Activated naive CD8-positive, alpha-beta T cell (primary cell): ENCODE results near the gene TEAD1.
A peak's percentile ranks its signal among the peaks of the same experiment; 100 is the strongest.

Experiments
- H3K27ac Mint-ChIP-seq: one replicate; pipeline ENCODE4 v1.8.0; 2021; ENCODE audit warnings: mixed read lengths
- H3K27me3 Mint-ChIP-seq: one replicate; pipeline ENCODE4 v1.8.0; 2021; ENCODE audit warnings: mixed read lengths
- H3K36me3 Mint-ChIP-seq: one replicate; pipeline ENCODE4 v1.8.0; 2021; ENCODE audit warnings: mixed read lengths
- H3K4me1 Mint-ChIP-seq: one replicate; pipeline ENCODE4 v1.8.0; 2021; ENCODE audit warnings: low read depth, mixed read lengths
- H3K4me3 Mint-ChIP-seq: one replicate; pipeline ENCODE4 v1.8.0; 2021; ENCODE audit warnings: mild to moderate bottlenecking, mixed read lengths
- H3K9me3 Mint-ChIP-seq: one replicate; pipeline ENCODE4 v1.8.0; 2021; ENCODE audit warnings: low read depth, mixed read lengths

Gene TEAD1

DNA sequence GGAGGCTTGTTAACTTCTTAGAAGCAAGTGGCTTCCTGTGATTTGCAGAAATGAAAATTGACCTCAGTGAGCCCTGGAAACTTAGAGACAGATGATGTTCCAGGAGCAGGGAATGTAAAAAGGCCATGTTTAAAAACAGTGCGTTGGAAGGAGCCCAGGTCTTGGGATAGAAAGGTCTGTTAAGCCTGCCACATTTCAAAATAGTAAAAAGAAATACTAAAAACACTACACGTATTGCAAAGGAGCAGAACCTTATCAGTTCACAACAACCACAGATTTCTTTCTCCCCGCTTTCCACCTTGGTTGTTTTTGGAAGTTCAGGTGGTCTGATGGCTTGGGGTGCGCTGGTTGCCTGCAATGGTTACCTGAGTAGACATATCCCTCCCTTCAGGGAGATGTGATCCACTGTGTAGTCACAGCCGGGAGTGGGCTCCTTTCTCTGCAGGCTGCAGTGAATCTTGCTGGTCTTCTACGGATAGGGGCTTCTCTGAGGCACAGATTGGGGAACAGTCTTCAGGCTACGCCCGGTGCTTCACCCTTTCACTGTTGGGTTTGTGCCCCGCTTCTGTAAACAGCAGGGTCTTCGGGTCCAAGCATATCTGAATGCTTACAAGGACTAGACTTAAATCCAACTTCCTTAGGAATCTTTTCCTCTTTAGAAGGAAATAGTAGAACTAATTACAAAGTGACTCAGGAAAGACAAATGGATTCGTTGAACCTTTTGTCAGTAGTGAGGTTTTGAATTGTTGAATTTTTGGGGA is 1.9 kb downstream of the TEAD1 start:
- Mint-ChIP-seq H3K4me1 (peaks cover 20% of the 10 kb centered on the region), H3K4me3 (peak overlapping the region; percentile 71), H3K27me3 (peaks cover 56% of the 10 kb centered on the region), H3K27ac (no peak overlapping the region), H3K36me3 (no peaks in the 10 kb centered on the region), H3K9me3 (no peaks in the 10 kb centered on the region)

DNA sequence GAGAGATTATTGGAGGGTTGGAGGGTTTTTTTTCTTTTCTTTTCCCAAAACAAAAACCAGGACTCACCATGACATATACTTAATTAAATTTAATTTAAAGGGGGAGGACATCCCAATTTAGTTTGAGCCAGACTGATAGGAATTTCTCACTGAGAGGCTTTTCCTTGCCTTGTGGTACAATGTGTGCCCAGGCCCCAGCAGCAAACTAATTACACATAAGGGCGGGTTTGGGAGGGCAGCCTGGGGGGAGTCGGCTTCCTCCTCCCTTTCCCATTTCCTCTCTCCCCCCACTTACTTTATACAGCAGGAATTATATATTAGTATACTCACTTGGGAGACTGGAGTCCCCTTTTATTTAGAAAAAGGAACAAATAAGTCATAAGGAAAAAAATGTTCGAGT is 2.9 kb downstream of the TEAD1 start:
- no peak overlapping the region for H3K4me3 Mint-ChIP-seq
- H3K36me3 Mint-ChIP-seq, result no peaks in the 10 kb centered on the region
- H3K27me3 Mint-ChIP-seq, result peaks cover 56% of the 10 kb centered on the region
- no peak overlapping the region for H3K27ac Mint-ChIP-seq
- peaks cover 20% of the 10 kb centered on the region for H3K4me1 Mint-ChIP-seq
- H3K9me3 Mint-ChIP-seq, result no peaks in the 10 kb centered on the region

DNA sequence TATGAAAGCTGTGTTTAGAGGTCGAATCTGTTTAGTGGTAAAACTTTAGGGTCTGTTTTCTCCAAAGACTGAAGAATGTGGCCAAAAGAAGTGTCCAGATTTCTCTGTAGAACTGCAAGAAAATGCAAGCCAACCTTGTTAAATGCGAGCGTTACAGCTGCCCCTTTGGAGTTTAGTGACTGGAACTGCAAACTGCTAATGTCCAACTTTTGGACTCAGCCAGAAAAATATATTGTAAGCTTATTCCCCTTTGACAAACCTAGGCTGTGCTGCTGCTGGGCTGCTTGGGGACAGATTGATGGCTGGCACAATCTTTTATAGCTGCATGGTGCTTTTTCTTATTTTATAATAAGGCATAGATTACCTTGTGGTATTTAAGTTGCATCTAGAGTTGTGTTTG is 3.9 kb downstream of the TEAD1 start:
- Mint-ChIP-seq H3K4me3 (no peak overlapping the region), H3K4me1 (peaks cover 18% of the 10 kb centered on the region), H3K36me3 (no peaks in the 10 kb centered on the region), H3K27me3 (peaks cover 60% of the 10 kb centered on the region), H3K9me3 (no peaks in the 10 kb centered on the region), H3K27ac (no peak overlapping the region)

DNA sequence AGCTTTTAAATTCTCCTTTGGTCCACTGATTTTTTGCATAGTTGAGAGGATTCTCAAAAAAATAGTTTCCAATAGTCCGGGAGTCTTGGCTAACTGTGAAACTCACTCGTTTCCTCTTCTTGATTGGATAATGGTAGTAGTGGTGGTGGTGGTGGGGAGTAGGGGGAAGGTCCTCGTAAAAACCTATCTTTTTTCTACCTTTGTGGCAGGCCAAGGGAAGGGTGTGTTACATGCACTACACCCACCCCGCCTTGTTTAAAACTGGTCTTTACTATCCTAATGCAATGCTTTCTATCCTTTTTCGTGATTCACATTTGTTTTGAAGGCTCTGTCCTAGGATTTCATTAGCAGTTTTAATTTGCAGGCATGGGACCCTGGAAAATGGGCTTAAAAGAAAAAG is 4.8 kb downstream of the TEAD1 start:
- H3K4me1 Mint-ChIP-seq, result peaks cover 11% of the 10 kb centered on the region
- peaks cover 59% of the 10 kb centered on the region for H3K27me3 Mint-ChIP-seq
- no peak overlapping the region for H3K4me3 Mint-ChIP-seq
- no peak overlapping the region for H3K27ac Mint-ChIP-seq
- no peaks in the 10 kb centered on the region for H3K9me3 Mint-ChIP-seq
- H3K36me3 Mint-ChIP-seq, result no peaks in the 10 kb centered on the region

DNA sequence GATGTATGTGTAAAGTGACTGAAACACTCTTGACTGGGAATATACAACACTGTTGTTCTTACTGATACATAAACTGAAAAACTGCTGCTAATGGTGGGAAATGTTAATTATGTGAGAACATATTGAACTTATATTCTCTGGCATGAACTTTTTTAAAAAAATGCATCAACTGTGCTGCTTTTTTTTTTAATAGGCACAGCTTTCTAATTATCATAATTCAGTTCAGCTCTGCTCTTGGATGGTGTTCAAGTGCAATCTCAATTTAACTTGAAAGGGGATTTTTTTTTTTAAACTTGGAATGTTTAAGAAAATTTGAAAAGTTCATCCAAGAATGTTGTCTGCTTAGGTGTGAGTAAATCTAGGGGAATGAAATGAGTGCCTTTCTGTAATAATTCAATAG is 5.2 kb downstream of the TEAD1 start:
- no peaks in the 10 kb centered on the region for H3K36me3 Mint-ChIP-seq
- no peak overlapping the region for H3K4me3 Mint-ChIP-seq
- no peaks in the 10 kb centered on the region for H3K9me3 Mint-ChIP-seq
- no peak overlapping the region for H3K27ac Mint-ChIP-seq
- H3K27me3 Mint-ChIP-seq, result peaks cover 62% of the 10 kb centered on the region
- H3K4me1 Mint-ChIP-seq, result peaks cover 11% of the 10 kb centered on the region

DNA sequence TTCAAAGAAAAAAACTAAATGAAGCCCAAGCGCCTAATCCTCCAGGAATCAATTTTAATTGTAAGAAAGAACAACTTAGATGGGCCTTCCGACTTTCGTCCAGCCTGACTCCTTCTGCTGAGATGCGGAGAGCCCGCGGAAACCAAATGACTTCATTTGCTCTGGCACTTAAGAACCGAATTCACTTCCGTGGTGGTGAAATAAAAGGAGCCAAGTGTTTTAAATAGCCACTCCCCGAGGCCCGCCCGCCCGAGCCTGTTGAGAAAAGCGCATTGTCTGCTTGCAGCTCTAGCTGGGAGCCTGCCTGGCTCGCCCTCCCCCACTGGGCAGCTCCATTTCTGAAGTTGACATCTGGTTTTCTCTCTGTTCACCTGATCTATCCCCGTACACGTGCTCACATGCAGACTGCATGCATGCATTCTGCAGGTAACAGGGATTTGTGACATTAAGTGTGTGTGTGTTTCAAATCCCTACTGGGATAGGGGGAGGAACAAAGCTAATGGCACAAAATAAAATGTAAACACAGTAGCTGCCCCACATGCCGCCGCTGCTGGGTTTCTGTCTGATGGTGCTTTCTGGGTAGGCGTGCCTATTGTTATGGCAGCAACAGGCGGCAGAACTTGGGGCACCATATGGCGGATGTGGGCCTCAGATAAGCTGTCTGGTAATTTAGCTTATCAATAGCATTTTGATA is 6.2 kb downstream of the TEAD1 start:
- H3K27me3 Mint-ChIP-seq, result peaks cover 63% of the 10 kb centered on the region
- no peak overlapping the region for H3K27ac Mint-ChIP-seq
- H3K9me3 Mint-ChIP-seq, result no peaks in the 10 kb centered on the region
- H3K36me3 Mint-ChIP-seq, result no peaks in the 10 kb centered on the region
- no peak overlapping the region for H3K4me3 Mint-ChIP-seq
- peaks cover 9% of the 10 kb centered on the region for H3K4me1 Mint-ChIP-seq

DNA sequence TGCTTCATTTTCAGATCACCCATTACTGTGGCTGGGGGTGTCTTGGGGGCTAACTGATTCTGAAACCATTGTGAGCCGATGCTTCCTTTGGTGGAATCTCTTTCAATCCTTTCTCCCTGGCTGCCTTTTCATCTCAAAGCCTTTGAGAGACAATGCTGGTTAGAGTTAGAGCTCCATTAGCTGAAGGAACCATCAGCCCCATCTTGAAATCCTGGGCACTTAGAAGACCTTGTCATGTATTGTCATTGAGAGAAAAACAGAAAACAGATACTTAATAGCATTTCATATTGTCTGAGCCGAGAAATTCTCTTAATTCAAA is 6.7 kb downstream of the TEAD1 start:
- Mint-ChIP-seq H3K4me3 (no peak overlapping the region), H3K4me1 (peaks cover 9% of the 10 kb centered on the region), H3K27ac (no peak overlapping the region), H3K9me3 (no peaks in the 10 kb centered on the region), H3K36me3 (no peaks in the 10 kb centered on the region), H3K27me3 (peaks cover 64% of the 10 kb centered on the region)

DNA sequence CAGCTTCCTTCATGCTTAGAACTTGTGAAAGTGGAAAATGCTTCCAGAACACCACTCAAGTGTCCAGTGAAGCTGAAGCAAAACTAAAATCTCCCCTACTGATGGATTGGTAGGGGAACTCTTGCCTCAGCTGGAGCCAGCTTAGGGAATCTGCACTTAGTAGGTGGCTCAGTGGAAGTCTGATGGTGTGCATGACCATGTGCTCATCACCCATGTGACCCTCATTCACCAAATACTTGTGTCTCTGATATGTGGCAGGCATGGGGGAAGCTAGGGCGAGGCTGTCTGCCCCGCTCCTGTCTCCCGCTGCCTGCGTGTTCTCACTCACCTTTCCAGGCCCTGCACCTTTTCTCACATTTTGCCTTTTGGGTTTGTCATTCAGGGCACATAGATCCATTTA is 7.2 kb downstream of the TEAD1 start:
- Mint-ChIP-seq H3K27me3 (peaks cover 60% of the 10 kb centered on the region), H3K36me3 (no peaks in the 10 kb centered on the region), H3K27ac (no peak overlapping the region), H3K4me1 (peaks cover 9% of the 10 kb centered on the region), H3K4me3 (no peak overlapping the region), H3K9me3 (no peaks in the 10 kb centered on the region)

DNA sequence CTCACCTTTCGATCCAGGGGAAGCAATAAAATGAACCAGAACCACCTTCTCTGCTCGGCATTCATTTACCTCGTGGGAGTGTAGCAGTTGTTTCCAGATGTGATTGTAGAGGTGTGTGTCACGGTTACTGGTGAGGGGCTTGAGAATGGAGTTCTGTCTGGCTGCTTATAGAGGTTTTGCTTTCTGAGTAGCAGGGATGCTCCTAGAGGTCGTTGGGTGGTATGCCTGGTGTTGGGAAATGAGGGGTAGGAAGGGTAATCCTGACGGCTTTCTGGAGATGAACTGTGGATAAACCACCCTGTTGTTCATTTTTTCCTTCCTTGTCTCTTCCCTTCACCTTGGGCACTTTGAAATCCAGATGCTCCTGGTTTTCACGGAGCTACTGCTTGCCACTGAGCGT is 8.1 kb downstream of the TEAD1 start:
- H3K36me3 Mint-ChIP-seq, result no peaks in the 10 kb centered on the region
- H3K9me3 Mint-ChIP-seq, result no peaks in the 10 kb centered on the region
- H3K4me3 Mint-ChIP-seq, result no peak overlapping the region
- H3K27me3 Mint-ChIP-seq, result peaks cover 56% of the 10 kb centered on the region
- no peak overlapping the region for H3K27ac Mint-ChIP-seq
- peaks cover 9% of the 10 kb centered on the region for H3K4me1 Mint-ChIP-seq

DNA sequence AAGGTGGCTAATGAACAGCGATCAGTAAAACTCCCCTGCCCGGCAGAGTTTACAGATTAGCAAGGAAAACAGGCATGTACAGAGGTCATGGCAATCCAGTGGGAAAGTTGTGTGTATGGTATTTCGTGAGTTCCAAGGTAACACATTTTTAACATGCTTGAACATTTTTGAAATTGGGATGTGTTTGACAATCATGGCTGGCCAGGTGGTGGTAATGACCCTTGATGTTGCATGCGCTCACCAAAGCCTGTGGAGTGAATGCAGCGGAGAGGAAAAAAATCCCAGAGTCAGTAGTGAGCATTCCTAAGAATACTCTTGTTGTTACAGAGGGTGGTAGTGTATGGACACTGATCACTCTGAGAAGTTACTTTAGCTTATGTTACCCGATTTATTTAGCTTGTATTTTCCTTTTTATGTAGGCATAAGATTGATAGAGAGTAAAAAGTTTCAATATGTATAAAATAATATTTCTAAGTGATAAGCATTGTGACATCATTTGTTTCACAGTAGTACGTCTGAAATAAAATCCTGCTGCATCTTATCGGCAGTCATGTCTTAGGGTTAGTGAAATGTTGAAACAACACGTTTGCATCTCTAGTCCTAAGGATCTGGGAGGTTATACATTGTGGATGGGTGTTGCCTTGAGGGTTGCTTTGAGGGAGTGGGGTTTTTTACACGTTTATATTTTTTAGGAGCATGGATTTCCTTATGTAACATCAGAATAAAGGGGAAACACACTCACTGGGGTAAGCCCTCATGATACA is 8.7 kb downstream of the TEAD1 start:
- H3K27me3 Mint-ChIP-seq, result peaks cover 50% of the 10 kb centered on the region
- no peaks in the 10 kb centered on the region for H3K9me3 Mint-ChIP-seq
- peaks cover 9% of the 10 kb centered on the region for H3K4me1 Mint-ChIP-seq
- no peaks in the 10 kb centered on the region for H3K36me3 Mint-ChIP-seq
- H3K4me3 Mint-ChIP-seq, result no peak overlapping the region
- no peak overlapping the region for H3K27ac Mint-ChIP-seq

DNA sequence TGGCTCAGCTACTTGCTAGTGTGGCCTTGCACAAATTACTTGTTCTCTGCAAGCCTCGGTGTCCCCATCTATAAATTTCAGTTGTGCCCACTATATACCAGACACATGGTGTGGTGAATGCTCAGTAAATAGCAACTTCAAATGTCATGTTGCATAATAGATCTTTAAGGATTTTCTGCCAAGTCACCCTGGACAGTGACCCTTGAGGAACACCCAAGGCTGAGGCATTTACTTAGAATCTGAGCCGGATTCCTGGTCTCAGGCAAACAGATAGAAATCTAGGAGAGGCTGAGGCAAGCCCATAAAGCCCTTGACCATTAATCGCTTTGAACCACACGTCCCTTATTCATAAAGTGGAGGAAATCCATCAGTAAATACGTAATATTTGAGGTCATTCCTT is 9.7 kb downstream of the TEAD1 start:
- H3K36me3 Mint-ChIP-seq, result no peaks in the 10 kb centered on the region
- peaks cover 9% of the 10 kb centered on the region for H3K4me1 Mint-ChIP-seq
- H3K9me3 Mint-ChIP-seq, result no peaks in the 10 kb centered on the region
- H3K4me3 Mint-ChIP-seq, result no peak overlapping the region
- H3K27ac Mint-ChIP-seq, result no peak overlapping the region
- peaks cover 52% of the 10 kb centered on the region for H3K27me3 Mint-ChIP-seq

DNA sequence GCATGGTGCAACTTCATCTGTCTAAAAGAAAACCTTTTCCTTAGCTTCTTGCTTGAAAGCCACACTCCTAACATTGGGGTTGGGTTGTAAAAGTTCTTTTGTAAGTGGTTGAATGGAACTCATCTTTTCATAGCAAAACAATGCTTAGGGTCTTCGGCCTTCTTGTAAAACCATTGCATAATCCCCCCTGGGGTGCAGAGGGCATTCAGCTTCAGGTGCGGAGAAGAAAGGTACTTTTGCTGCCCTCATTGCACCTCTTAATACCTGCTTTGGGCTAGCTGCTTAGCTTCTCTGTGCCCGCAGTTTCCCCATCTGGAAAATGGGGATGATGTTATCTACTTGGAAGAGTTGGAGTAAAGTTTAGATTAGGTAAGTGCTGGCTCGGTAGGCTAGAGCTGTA is 10.1 kb downstream of the TEAD1 start:
- Mint-ChIP-seq H3K9me3 (no peaks in the 10 kb centered on the region), H3K27ac (no peak overlapping the region), H3K27me3 (peaks cover 52% of the 10 kb centered on the region), H3K4me1 (peaks cover 9% of the 10 kb centered on the region), H3K36me3 (no peaks in the 10 kb centered on the region), H3K4me3 (no peak overlapping the region)

DNA sequence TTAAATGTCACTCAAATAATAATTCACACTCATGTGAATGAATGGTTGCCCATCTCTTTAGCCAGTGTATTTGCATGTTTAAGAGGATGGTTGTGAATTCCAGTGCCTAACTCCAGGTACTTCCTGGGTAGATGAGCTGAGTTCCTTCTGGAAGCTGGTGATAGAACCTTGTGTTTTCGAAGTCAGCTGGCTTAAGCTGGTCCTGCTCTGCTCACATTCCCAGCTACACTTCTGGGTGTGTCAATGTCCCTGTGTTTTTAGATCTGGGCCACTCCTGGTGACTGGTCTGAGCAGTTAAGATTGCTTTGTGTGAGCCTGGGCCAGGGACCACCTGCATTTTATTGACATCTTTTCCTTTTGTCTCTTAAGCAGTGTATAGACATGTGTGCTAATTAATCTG is 10.6 kb downstream of the TEAD1 start:
- Mint-ChIP-seq H3K27ac (no peak overlapping the region), H3K36me3 (no peaks in the 10 kb centered on the region), H3K4me1 (peaks cover 9% of the 10 kb centered on the region), H3K9me3 (no peaks in the 10 kb centered on the region), H3K27me3 (peaks cover 48% of the 10 kb centered on the region), H3K4me3 (no peak overlapping the region)

DNA sequence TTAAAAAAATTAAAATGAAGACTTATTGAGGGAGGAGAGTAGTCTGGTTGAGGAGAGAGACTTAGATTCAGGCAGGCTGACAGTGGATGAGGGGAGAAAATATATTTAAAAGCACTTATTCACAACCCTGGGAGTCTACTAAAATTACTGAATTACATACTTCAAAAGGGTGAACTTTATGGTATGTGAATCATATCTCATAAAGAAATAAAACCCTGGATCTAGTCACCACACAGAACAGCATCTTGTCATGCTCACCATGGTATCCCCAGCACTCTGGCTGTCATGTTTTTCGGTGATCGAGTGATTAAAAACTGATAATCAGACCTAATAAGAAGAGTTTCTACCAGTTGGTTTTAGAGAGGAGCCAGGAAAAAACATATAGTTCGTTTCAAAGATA is 11.0 kb downstream of the TEAD1 start:
- Mint-ChIP-seq H3K4me1 (peaks cover 7% of the 10 kb centered on the region), H3K4me3 (no peak overlapping the region), H3K9me3 (no peaks in the 10 kb centered on the region), H3K27me3 (peaks cover 49% of the 10 kb centered on the region), H3K36me3 (peaks cover 1% of the 10 kb centered on the region), H3K27ac (no peak overlapping the region)

DNA sequence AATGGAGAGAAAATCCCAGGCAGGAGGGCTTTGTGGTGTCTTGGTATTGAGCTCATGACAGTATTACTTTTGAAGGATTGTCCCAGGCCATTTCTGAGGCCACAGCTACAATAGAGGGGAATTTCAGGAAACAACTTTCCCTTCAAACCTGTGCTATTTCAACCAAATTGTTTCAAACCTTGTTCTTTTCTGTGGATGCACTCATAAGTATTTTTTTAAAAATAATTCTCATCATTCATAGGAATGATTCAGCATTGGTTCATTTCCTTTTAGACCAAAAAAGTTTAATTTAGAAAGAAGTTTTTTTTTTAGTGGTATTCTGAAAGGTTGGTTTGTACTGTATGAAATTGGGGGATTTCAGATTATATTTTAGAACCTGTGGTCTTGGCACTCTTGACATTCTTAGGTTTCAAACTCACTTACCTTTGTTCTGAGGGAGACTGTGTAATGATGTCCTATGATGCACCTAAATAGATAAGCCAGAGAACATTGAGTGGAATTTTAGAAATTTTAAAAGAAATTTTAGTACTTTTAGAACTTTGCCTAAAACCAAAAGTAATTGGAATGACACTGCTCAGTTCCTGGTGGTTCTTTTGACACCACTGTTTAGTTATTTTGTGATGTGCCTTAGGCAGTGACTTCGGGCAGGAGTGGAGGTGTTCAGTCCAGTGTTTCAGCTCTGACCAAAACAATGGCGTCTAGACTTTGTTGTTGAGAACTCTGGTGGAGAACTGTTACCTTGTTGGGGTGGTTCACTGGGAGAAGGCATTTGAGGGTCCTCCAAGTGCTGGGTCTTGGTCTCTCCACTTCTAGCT is 12.2 kb downstream of the TEAD1 start:
- Mint-ChIP-seq H3K4me3 (no peak overlapping the region), H3K27ac (no peak overlapping the region), H3K9me3 (no peaks in the 10 kb centered on the region), H3K36me3 (peaks cover 3% of the 10 kb centered on the region), H3K4me1 (no peaks in the 10 kb centered on the region), H3K27me3 (peaks cover 54% of the 10 kb centered on the region)
